Measurements from ENCODE around the gene UGT1A7.

UGT1A7 gene

GRCh38 chr2:233819884-233820773, 138.4 kb downstream of the UGT1A7 start:
- DNase-seq = no peak

GRCh38 chr2:233820774-233821105, 139.0 kb downstream of the UGT1A7 start:
- DNase-seq = no peak

GRCh38 chr2:233821196-233821595, 139.5 kb downstream of the UGT1A7 start:
- DNase-seq = no peak

- no peak for DNase-seq
Measured at GRCh38 chr2:233821709-233822100, 140.0 kb downstream of the UGT1A7 start.

- DNase-seq = no peak
Measured at GRCh38 chr2:233822101-233822771, 140.5 kb downstream of the UGT1A7 start.
